Esophagus squamous epithelium (tissue), 4 donors: ENCODE measurements around the gene SFTPD.

Experiments
- CTCF ChIP-seq, 6 experiments: fragments of 450-650 bp in 4 of 6; fragments of 200-600 bp in 2 of 6; sonication (generic) in 2 of 6; IDR thresholded peaks; one replicate each; pipeline ENCODE4 v1.5.1; 2016 to 2019; ENCODE audit warnings: antibody characterized with exemption in 6 of 6, mild to moderate bottlenecking in 4 of 6, moderate library complexity in 4 of 6
- POLR2A ChIP-seq, 4 donors: fragments of 450-650 bp; IDR thresholded peaks; one replicate each; pipeline ENCODE4 v1.6.1; 2017; ENCODE audit warnings: antibody characterized with exemption in 4 of 4, mild to moderate bottlenecking in 4 of 4, moderate library complexity in 3 of 4

- TF ChIP-seq CTCF (IDR thresholded peaks at IDR 0.05) (no peak), POLR2A (IDR thresholded peaks at IDR 0.05) (no peak)
These were observed 38.6 kb downstream of the SFTPD start for GRCh38 chr10:79910344-79910743.
